HepG2 (cell line): ENCODE measurements around the gene GGTLC1. TPM values are rescaled to one million over a fixed set of nuclear protein-coding genes. Genes with fewer than 3 reads are reported as not detected.

Experiments
- ATAC-seq: fragments of 200-7000 bp; cut with Tn5 transposase; 3 replicates; pipeline ENCODE4 v1.9.1; 2020; ENCODE audit warnings: mild to moderate bottlenecking, moderate library complexity
- BruUV-seq: library from RNA; stranded (reverse); fragments of 400-500 nt; replicated peaks from 2 replicates; lab custom pipeline; 2021; lab: Mats Ljungman, UMichigan
- CTCF ChIA-PET: fragments of 300-600 bp; formaldehyde crosslinking; extraction: SDS; loops from one replicate; lab custom pipeline; 2021; ENCODE audit warnings: low total read pairs, inconsistent platforms, low intra/inter-chr PET ratio; lab: Yijun Ruan, JAX
- POLR2A ChIA-PET: fragments of 350-600 bp; sonication (Branson Sonifier 250); formaldehyde crosslinking; loops from one replicate; lab custom pipeline; 2020; ENCODE audit warnings: antibody characterized with exemption, inconsistent platforms; lab: Yijun Ruan, JAX
- DNase-seq: peaks from one replicate; pipeline ENCODE4 v3.0.0-alpha.2; 2015; ENCODE audit warnings: low spot score
- FAIRE-seq: peaks from 3 replicates; lab custom pipeline; 2011; peaks lifted over from hg19 to GRCh38; lab: Jason Lieb, UNC
- H2AFZ ChIP-seq: one replicate; pipeline ENCODE4 v1.6.1; 2011; ENCODE audit warnings: low read length, inconsistent platforms
- H3K27ac ChIP-seq: fragments of 300-600 bp; 3 replicates; pipeline ENCODE4 v1.8.0; 2011; ENCODE audit warnings: mixed run types, mild to moderate bottlenecking, mixed read lengths, low read length, inconsistent platforms; ENCODE audit not compliant: insufficient read depth; ENCODE audit errors: extremely low read length
- H3K27me3 ChIP-seq, 2 experiments: fragments of 200-600 bp in 1 of 2; 2 replicates in 1 of 2; 3 replicates in 1 of 2; pipeline versions ENCODE4 v1.6.0 to v1.8.0; 2011; ENCODE audit warnings: low read length in 2 of 2, mild to moderate bottlenecking in 2 of 2, moderate library complexity in 2 of 2, inconsistent platforms in 1 of 2; ENCODE audit not compliant: insufficient read depth in 2 of 2, control insufficient read depth in 1 of 2
- H3K36me3 ChIP-seq, 2 experiments: fragments of 200-600 bp in 1 of 2; replicated peaks in 1 of 2; 2 replicates in 1 of 2; 3 replicates in 1 of 2; pipeline versions ENCODE4 v1.5.1 to v1.8.0; 2011; ENCODE audit warnings: low read length in 2 of 2, inconsistent platforms in 1 of 2; ENCODE audit not compliant: insufficient read depth in 2 of 2, control insufficient read depth in 1 of 2
- H3K4me1 ChIP-seq: 2 replicates; pipeline ENCODE4 v1.5.1; 2012; ENCODE audit warnings: low read length, inconsistent platforms; ENCODE audit not compliant: insufficient read depth
- H3K4me2 ChIP-seq: 2 replicates; pipeline ENCODE4 v1.6.0; 2011; ENCODE audit warnings: low read depth, low read length, inconsistent platforms
- H3K4me3 ChIP-seq, 3 experiments: fragments of 200-600 bp in 1 of 3; sonication (generic), shearing (Covaris generic) in 1 of 3; replicated peaks in 1 of 3; 2 replicates each; pipeline ENCODE4 v1.5.1; 2011 to 2016; ENCODE audit warnings: low read length in 3 of 3, inconsistent platforms in 2 of 3, low read depth in 2 of 3, mild to moderate bottlenecking in 2 of 3, control low read depth in 1 of 3, mixed read lengths in 1 of 3; ENCODE audit not compliant: insufficient read depth in 1 of 3
- H3K79me2 ChIP-seq: one replicate; pipeline ENCODE4 v1.6.1; 2011; ENCODE audit warnings: low read length, inconsistent platforms; ENCODE audit not compliant: insufficient read depth
- H3K9ac ChIP-seq: 2 replicates; pipeline ENCODE4 v1.6.0; 2011; ENCODE audit warnings: mild to moderate bottlenecking, low read depth, low read length, inconsistent platforms; ENCODE audit not compliant: insufficient read depth
- H3K9me3 ChIP-seq: 2 replicates; pipeline ENCODE4 v1.5.1; 2012; ENCODE audit warnings: mild to moderate bottlenecking, low read length
- H4K20me1 ChIP-seq: 2 replicates; pipeline ENCODE4 v1.6.0; 2011; ENCODE audit warnings: inconsistent platforms, mild to moderate bottlenecking, low read length, moderate library complexity; ENCODE audit not compliant: insufficient read depth
- AHDC1 ChIP-seq: sonication (generic); formaldehyde crosslinking; IDR thresholded peaks from 2 replicates; pipeline ENCODE4 v1.5.1; 2020; ENCODE audit warnings: mild to moderate bottlenecking, missing genetic modification reagents, borderline replicate concordance
- ARHGAP35 ChIP-seq: sonication (generic); formaldehyde crosslinking; IDR thresholded peaks from 2 replicates; pipeline ENCODE4 v1.9.0; 2022; ENCODE audit warnings: mild to moderate bottlenecking, inconsistent platforms, moderate library complexity, missing genetic modification reagents, borderline replicate concordance
- CCAR2 ChIP-seq: fragments of 200-400 bp; formaldehyde crosslinking; optimal IDR thresholded peaks from 2 replicates; pipeline ENCODE3; 2018; ENCODE audit warnings: low read depth, mild to moderate bottlenecking, low read length, moderate library complexity
- CENPX ChIP-seq: sonication (generic); formaldehyde crosslinking; IDR thresholded peaks from 2 replicates; pipeline ENCODE4 v1.9.0; 2021; ENCODE audit warnings: mild to moderate bottlenecking, missing genetic modification reagents, moderate library complexity
- ELF1 ChIP-seq: sonication (generic); formaldehyde crosslinking; IDR thresholded peaks from 2 replicates; pipeline ENCODE4 v1.4.0; 2020; ENCODE audit warnings: missing genetic modification reagents
- ELF4 ChIP-seq: sonication (generic); formaldehyde crosslinking; IDR thresholded peaks from 2 replicates; pipeline ENCODE4 v1.5.0; 2020; ENCODE audit warnings: missing genetic modification reagents, mild to moderate bottlenecking, moderate library complexity, borderline replicate concordance
- FOSL1 ChIP-seq: sonication (generic); formaldehyde crosslinking; IDR thresholded peaks from 2 replicates; pipeline ENCODE4 v1.9.0; 2021; ENCODE audit warnings: missing genetic modification reagents, borderline replicate concordance
- GATAD2A ChIP-seq: IDR thresholded peaks from 2 replicates; pipeline ENCODE4 v1.6.1; 2016
- HDAC2 ChIP-seq: sonication (generic); formaldehyde crosslinking; IDR thresholded peaks from 2 replicates; pipeline ENCODE4 v1.4.0; 2020; ENCODE audit warnings: missing genetic modification reagents
- KDM6A ChIP-seq: IDR thresholded peaks from 2 replicates; pipeline ENCODE4 v1.6.1; 2016; ENCODE audit warnings: low read depth
- MTF1 ChIP-seq: sonication (generic); formaldehyde crosslinking; IDR thresholded peaks from 2 replicates; pipeline ENCODE4 v1.5.0; 2020; ENCODE audit warnings: missing genetic modification reagents
- NCOA2 ChIP-seq: sonication (generic); formaldehyde crosslinking; IDR thresholded peaks from 2 replicates; pipeline ENCODE4 v1.8.0; 2022; ENCODE audit warnings: inconsistent platforms
- NKX3-1 ChIP-seq: sonication (generic); formaldehyde crosslinking; IDR thresholded peaks from 2 replicates; pipeline ENCODE4 v1.5.0; 2020; ENCODE audit warnings: missing genetic modification reagents
- RAD51 ChIP-seq: fragments of 450-650 bp; IDR thresholded peaks from 2 replicates; pipeline ENCODE4 v1.6.1; 2016; ENCODE audit warnings: borderline replicate concordance
- ZBTB14 ChIP-seq: sonication (generic); formaldehyde crosslinking; IDR thresholded peaks from 2 replicates; pipeline ENCODE4 v1.4.0; 2020; ENCODE audit warnings: missing genetic modification reagents
- ZNF121 ChIP-seq: sonication (generic); formaldehyde crosslinking; IDR thresholded peaks from 2 replicates; pipeline ENCODE4 v1.5.0; 2020; ENCODE audit warnings: mild to moderate bottlenecking, missing genetic modification reagents
- ZNF326 ChIP-seq: sonication (generic); formaldehyde crosslinking; IDR thresholded peaks from 2 replicates; pipeline ENCODE4 v1.4.0; 2020; ENCODE audit warnings: missing genetic modification reagents, borderline replicate concordance
- WGBS: methylation state at CpG from one replicate; pipeline ENCODE4 v1.1.6; 2017; ENCODE audit warnings: low lambda C conversion rate; 5-methylcytosine and 5-hydroxymethylcytosine counted together
- in situ Hi-C: cut with HindIII; loops from 2 replicates; pipeline ENCODE4 v1.10.0; 2017; ENCODE audit warnings: low pct_unique_long_range_greater_than_20kb; ENCODE audit not compliant: extremely low pct_ligation_motif_present
- intact Hi-C: fragments of 100-400 bp; cut with micrococcal nuclease; formaldehyde crosslinking; loops from one replicate; pipeline ENCODE4 v1.10.0; 2022; ENCODE audit not compliant: unreplicated experiment
- polyA plus RNA-seq, 8 experiments: library from polyadenylated mRNA; depleted of rRNA in 3 of 8; stranded (reverse) in 7 of 8; unstranded in 1 of 8; fragments of >200 nt; fragmentation: Illumina TruSeq in 4 of 8; extraction: Trizol in 4 of 8; gene quantifications; 2 replicates each; pipeline versions ENCODE4 v1.2.1 to v1.2.3, GENCODE V29; 2011 to 2016; ENCODE audit warnings: low read depth in 4 of 8, missing spikeins in 1 of 8, mixed read lengths in 1 of 8; ENCODE audit not compliant: insufficient read depth in 1 of 8
- total RNA-seq, 5 experiments: library from RNA; depleted of rRNA; stranded (reverse); fragments of >200 nt; fragmentation: Illumina TruSeq; extraction: Trizol; gene quantifications; 2 replicates each; pipeline ENCODE4 v1.2.3, GENCODE V29; 2016; ENCODE audit warnings: low read depth in 1 of 5
- TF ChIP-seq, protein P1 (sequence below): IDR thresholded peaks from 2 replicates; pipeline ENCODE4 v1.6.1; 2012; ENCODE audit warnings: inconsistent platforms
- TF ChIP-seq, protein P2 (sequence below): sonication (generic); formaldehyde crosslinking; IDR thresholded peaks from 2 replicates; pipeline ENCODE4 v1.5.0; 2020; ENCODE audit warnings: missing genetic modification reagents

The GGTLC1 gene
- total and polyA plus RNA-seq, 2 of the 13 experiments (the other 11 are each of a cell fraction or from before 2014, with no cell fraction given), result not detected

DNA sequence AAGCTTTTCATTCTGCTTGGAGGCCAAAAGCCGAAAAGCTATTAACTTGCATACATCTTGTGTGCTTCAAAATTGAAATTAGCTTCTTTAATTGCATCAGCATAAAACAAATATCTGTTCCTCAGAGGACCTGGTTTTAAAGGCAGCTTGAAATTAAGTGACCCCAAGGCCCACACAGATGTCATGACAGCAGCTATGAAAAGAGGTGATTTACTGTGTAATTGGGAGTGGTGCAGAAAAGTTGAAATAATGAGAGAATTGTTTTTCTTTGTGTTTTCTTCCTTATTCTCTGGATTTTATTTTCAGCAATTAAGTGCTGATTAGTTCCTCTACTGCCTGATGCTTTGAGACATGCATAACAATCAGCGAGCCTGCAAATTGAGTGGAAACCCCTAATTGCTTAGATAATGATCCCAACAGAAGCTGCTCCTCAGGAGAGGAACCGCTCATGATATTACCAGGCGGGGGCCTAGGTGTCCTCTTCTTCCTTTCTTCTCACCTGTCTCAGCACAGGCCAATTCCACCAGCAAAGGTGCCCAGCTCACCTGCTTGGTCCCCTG is 34.1 kb upstream of the GGTLC1 start:
- Histone ChIP-seq H3K27ac (no peak overlapping the region), H3K27me3 (peaks cover 0 to 5% of the 10 kb centered on the region in 2 experiments; a peak in 1 of 5 replicates), H3K4me1 (no peaks in the 10 kb centered on the region), H3K9me3 (no peaks in the 10 kb centered on the region), H2AFZ (no peak overlapping the region), H4K20me1 (no peaks in the 10 kb centered on the region), H3K9ac (no peak overlapping the region), H3K4me2 (no peak overlapping the region), H3K4me3 (no peak overlapping the region), H3K36me3 (no peaks in the 10 kb centered on the region), H3K79me2 (no peaks in the 10 kb centered on the region)
- DNase-seq, result no peak
- intact Hi-C loops, result no loop called here
- no peak for FAIRE-seq
- in situ Hi-C loops, result no loop called here
- ATAC-seq, result no peak
- TF ChIP-seq AHDC1 (CRISPR knock-in tag) (no peak), NCOA2 (no peak), HDAC2 (CRISPR knock-in tag) (no peak), ZNF326 (CRISPR knock-in tag) (no peak), ZNF121 (CRISPR knock-in tag) (no peak), CENPX (CRISPR knock-in tag) (no peak), NKX3-1 (no peak), ZBTB14 (CRISPR knock-in tag) (no peak), ELF4 (no peak), CCAR2 (no peak), ARHGAP35 (CRISPR knock-in tag) (no peak), ELF1 (CRISPR knock-in tag) (no peak), MTF1 (no peak), GATAD2A (no peak), KDM6A (CRISPR knock-in tag) (no peak), FOSL1 (no peak), RAD51 (no peak)
- TF ChIP-seq, protein P1, sequence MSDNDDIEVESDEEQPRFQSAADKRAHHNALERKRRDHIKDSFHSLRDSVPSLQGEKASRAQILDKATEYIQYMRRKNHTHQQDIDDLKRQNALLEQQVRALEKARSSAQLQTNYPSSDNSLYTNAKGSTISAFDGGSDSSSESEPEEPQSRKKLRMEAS, result no peak
- TF ChIP-seq, protein P2, sequence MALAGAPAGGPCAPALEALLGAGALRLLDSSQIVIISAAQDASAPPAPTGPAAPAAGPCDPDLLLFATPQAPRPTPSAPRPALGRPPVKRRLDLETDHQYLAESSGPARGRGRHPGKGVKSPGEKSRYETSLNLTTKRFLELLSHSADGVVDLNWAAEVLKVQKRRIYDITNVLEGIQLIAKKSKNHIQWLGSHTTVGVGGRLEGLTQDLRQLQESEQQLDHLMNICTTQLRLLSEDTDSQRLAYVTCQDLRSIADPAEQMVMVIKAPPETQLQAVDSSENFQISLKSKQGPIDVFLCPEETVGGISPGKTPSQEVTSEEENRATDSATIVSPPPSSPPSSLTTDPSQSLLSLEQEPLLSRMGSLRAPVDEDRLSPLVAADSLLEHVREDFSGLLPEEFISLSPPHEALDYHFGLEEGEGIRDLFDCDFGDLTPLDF (CRISPR knock-in tag), result no peak
- CTCF ChIA-PET, result no interaction called here
- POLR2A ChIA-PET, result no interaction called here
- 11% methylated on average over 4 of the region's 4 CpGs for WGBS
- BruUV-seq, result no TSS peak
